HepG2 (cell line): ENCODE data around the gene INF2. TPM values are rescaled to one million over a fixed set of nuclear protein-coding genes. Genes with fewer than 3 reads are reported as not detected.
A peak's percentile ranks its signal among the peaks of the same experiment; 100 is the strongest.

Experiments used
- ARNT2 ChIP-seq: sonication (generic); formaldehyde crosslinking; IDR thresholded peaks from 2 replicates; pipeline ENCODE4 v1.8.0; 2022; ENCODE audit warnings: mild to moderate bottlenecking, low read depth, missing genetic modification reagents, moderate library complexity
- ATF6 ChIP-seq: sonication (generic); formaldehyde crosslinking; conservative IDR thresholded peaks from 2 replicates; pipeline ENCODE4 v1.4.0; 2020; ENCODE audit warnings: missing genetic modification reagents
- ATM ChIP-seq: fragments of 450-650 bp; IDR thresholded peaks from 2 replicates; pipeline ENCODE4 v1.7.1; 2017; ENCODE audit warnings: mild to moderate bottlenecking, borderline replicate concordance
- E2F1 ChIP-seq: sonication (generic); formaldehyde crosslinking; IDR thresholded peaks from 2 replicates; pipeline ENCODE4 v1.5.0; 2020; ENCODE audit warnings: missing genetic modification reagents
- EEA1 ChIP-seq: sonication (generic); formaldehyde crosslinking; IDR thresholded peaks from 2 replicates; pipeline ENCODE4 v1.5.1; 2020; ENCODE audit warnings: mild to moderate bottlenecking, missing genetic modification reagents, borderline replicate concordance
- HMGXB3 ChIP-seq: sonication (generic); formaldehyde crosslinking; IDR thresholded peaks from 2 replicates; pipeline ENCODE4 v1.4.0; 2020; ENCODE audit warnings: missing genetic modification reagents, borderline replicate concordance
- KIAA2018 ChIP-seq: sonication (generic); formaldehyde crosslinking; IDR thresholded peaks from 2 replicates; pipeline ENCODE4 v1.5.0; 2020; ENCODE audit warnings: mild to moderate bottlenecking, missing genetic modification reagents, borderline replicate concordance
- ZFP1 ChIP-seq: IDR thresholded peaks from 2 replicates; pipeline ENCODE4 v1.6.1; 2016
- ZNF275 ChIP-seq: sonication (generic); formaldehyde crosslinking; IDR thresholded peaks from 2 replicates; pipeline ENCODE4 v1.8.0; 2022; ENCODE audit warnings: missing genetic modification reagents, mild to moderate bottlenecking, inconsistent platforms, borderline replicate concordance
- ZNF775 ChIP-seq: sonication (generic); formaldehyde crosslinking; IDR thresholded peaks from 2 replicates; pipeline ENCODE4 v1.4.0; 2020; ENCODE audit warnings: missing genetic modification reagents, mild to moderate bottlenecking, moderate library complexity, borderline replicate concordance
- polyA plus RNA-seq, 8 experiments: library from polyadenylated mRNA; depleted of rRNA in 3 of 8; stranded (reverse) in 7 of 8; unstranded in 1 of 8; fragments of >200 nt; fragmentation: Illumina TruSeq in 4 of 8; extraction: Trizol in 4 of 8; gene quantifications; 2 replicates each; pipeline versions ENCODE4 v1.2.1 to v1.2.3, GENCODE V29; 2011 to 2016; ENCODE audit warnings: low read depth in 4 of 8, missing spikeins in 1 of 8, mixed read lengths in 1 of 8; ENCODE audit not compliant: insufficient read depth in 1 of 8
- total RNA-seq, 5 experiments: library from RNA; depleted of rRNA; stranded (reverse); fragments of >200 nt; fragmentation: Illumina TruSeq; extraction: Trizol; gene quantifications; 2 replicates each; pipeline ENCODE4 v1.2.3, GENCODE V29; 2016; ENCODE audit warnings: low read depth in 1 of 5

The INF2 gene
- total and polyA plus RNA-seq, 2 of the 13 experiments (the other 11 are each of a cell fraction or from before 2014, with no cell fraction given): 16.4 to 26.4 TPM

- TF ChIP-seq ZFP1 (peak; percentile 85; the same call in 1 of the 2 replicates), ZNF775 (CRISPR knock-in tag) (no peak), ARNT2 (CRISPR knock-in tag) (peak; percentile 58; the same call in 1 of the 2 replicates), ZNF275 (peak; percentile 63; the same call in 1 of the 2 replicates), EEA1 (CRISPR knock-in tag) (no peak), E2F1 (CRISPR knock-in tag) (no peak; the same call in 1 of the 2 replicates), ATM (no peak), ATF6 (CRISPR knock-in tag) (no peak), KIAA2018 (no peak), HMGXB3 (CRISPR knock-in tag) (0 out of 2 replicates have a peak, but pooled peaks have one; percentile 67)
These were observed 77.6 kb downstream of the INF2 start (continued) for GRCh38 chr14:104766863-104767633.
